Neural cell (in vitro differentiated cells): ENCODE results near the gene MAP3K5. TPM values are rescaled to one million over a fixed set of nuclear protein-coding genes. Genes with fewer than 3 reads are reported as not detected.

ENCODE experiments used
- H2AFZ ChIP-seq: fragments of 200-600, 300-800 bp; sonication (generic), shearing (Covaris generic); 2 replicates; pipeline ENCODE4 v1.6.0; 2014; ENCODE audit warnings: low read depth, mild to moderate bottlenecking, antibody characterized with exemption, low read length, moderate library complexity
- H3F3A ChIP-seq: fragments of 200-600 bp; shearing (Covaris generic); 2 replicates; pipeline ENCODE4 v1.6.1; 2016; ENCODE audit warnings: mild to moderate bottlenecking, moderate library complexity, mixed read lengths, antibody characterized with exemption, low read length; ENCODE audit not compliant: insufficient read depth, poor library complexity, severe bottlenecking
- H3K27ac ChIP-seq: fragments of 200-600, 300-800 bp; sonication (generic), shearing (Covaris generic); 2 replicates; pipeline ENCODE4 v1.5.1; 2014; ENCODE audit warnings: mild to moderate bottlenecking, low read length, moderate library complexity
- H3K27me3 ChIP-seq: fragments of 300-800, 200-600 bp; sonication (generic), shearing (Covaris generic); 2 replicates; pipeline ENCODE4 v1.6.0; 2014; ENCODE audit warnings: mild to moderate bottlenecking, low read depth, low read length, moderate library complexity; ENCODE audit not compliant: insufficient read depth
- H3K36me3 ChIP-seq: fragments of 300-800, 200-600 bp; sonication (generic), shearing (Covaris generic); 2 replicates; pipeline ENCODE4 v1.5.1; 2014; ENCODE audit warnings: mild to moderate bottlenecking, antibody characterized with exemption, low read length, moderate library complexity; ENCODE audit not compliant: insufficient read depth
- H3K4me2 ChIP-seq: fragments of 300-800, 200-600 bp; sonication (generic), shearing (Covaris generic); 2 replicates; pipeline ENCODE4 v1.6.0; 2014; ENCODE audit warnings: mild to moderate bottlenecking, low read length
- H3K4me3 ChIP-seq: fragments of 300-800, 200-600 bp; sonication (generic), shearing (Covaris generic); 2 replicates; pipeline ENCODE4 v1.5.1; 2014; ENCODE audit warnings: mild to moderate bottlenecking, low read length, moderate library complexity
- H3K79me2 ChIP-seq: fragments of 200-600 bp; shearing (Covaris generic); replicated peaks from 2 replicates; pipeline ENCODE4 v1.6.0; 2014; ENCODE audit warnings: mild to moderate bottlenecking, low read length, moderate library complexity; ENCODE audit not compliant: insufficient read depth
- H3K9ac ChIP-seq: fragments of 300-800, 200-600 bp; sonication (generic), shearing (Covaris generic); 2 replicates; pipeline ENCODE4 v1.6.1; 2016; ENCODE audit warnings: mild to moderate bottlenecking, low read length, mixed read lengths
- H3K9me2 ChIP-seq: fragments of 200-600 bp; shearing (Covaris generic); 2 replicates; pipeline ENCODE4 v1.6.1; 2016; ENCODE audit warnings: mild to moderate bottlenecking, low read length, mixed read lengths; ENCODE audit not compliant: insufficient read depth
- H3K9me3 ChIP-seq: fragments of 200-600, 300-800 bp; sonication (generic), shearing (Covaris generic); 2 replicates; pipeline ENCODE4 v1.6.1; 2016; ENCODE audit warnings: mild to moderate bottlenecking, mixed run types, low read length, moderate library complexity, mixed read lengths
- H4K20me1 ChIP-seq: fragments of 200-600 bp; shearing (Covaris generic); 2 replicates; pipeline ENCODE4 v1.6.1; 2016; ENCODE audit warnings: mild to moderate bottlenecking, mixed run types; ENCODE audit not compliant: insufficient read depth
- MXI1 ChIP-seq: fragments of 450-650 bp; conservative IDR thresholded peaks from 2 replicates; pipeline ENCODE4 v1.6.1; 2014; ENCODE audit warnings: antibody characterized with exemption, mild to moderate bottlenecking; ENCODE audit not compliant: poor library complexity, severe bottlenecking
- POLR2AphosphoS5 ChIP-seq: IDR thresholded peaks from 2 replicates; pipeline ENCODE4 v1.6.1; 2012
- RAD21 ChIP-seq: fragments of 450-650 bp; conservative IDR thresholded peaks from 2 replicates; pipeline ENCODE4 v1.6.1; 2014; ENCODE audit warnings: antibody characterized with exemption, mild to moderate bottlenecking, moderate library complexity
- SMC3 ChIP-seq: fragments of 450-650 bp; conservative IDR thresholded peaks from 2 replicates; pipeline ENCODE4 v1.6.1; 2014; ENCODE audit warnings: antibody characterized with exemption, mild to moderate bottlenecking, moderate library complexity; ENCODE audit not compliant: poor library complexity
- TAF1 ChIP-seq: IDR thresholded peaks from 2 replicates; pipeline ENCODE4 v1.6.1; 2012; ENCODE audit warnings: low read depth
- polyA plus RNA-seq: library from polyadenylated mRNA; depleted of rRNA; stranded (reverse); fragments of >200 nt; gene quantifications from 2 replicates; pipeline ENCODE4 v1.2.3, GENCODE V29; 2014
- TF ChIP-seq, protein P1 (sequence below): IDR thresholded peaks from 2 replicates; pipeline ENCODE4 v1.6.1; 2012; ENCODE audit warnings: borderline replicate concordance
- TF ChIP-seq, protein P2 (sequence below): fragments of 450-650 bp; IDR thresholded peaks from 2 replicates; pipeline ENCODE4 v1.5.1; 2014; ENCODE audit warnings: antibody characterized with exemption, mild to moderate bottlenecking, moderate library complexity; ENCODE audit not compliant: poor library complexity, severe bottlenecking

Gene MAP3K5
- polyA plus RNA-seq, 1 donor from 2014 or later = 2.0 TPM

DNA sequence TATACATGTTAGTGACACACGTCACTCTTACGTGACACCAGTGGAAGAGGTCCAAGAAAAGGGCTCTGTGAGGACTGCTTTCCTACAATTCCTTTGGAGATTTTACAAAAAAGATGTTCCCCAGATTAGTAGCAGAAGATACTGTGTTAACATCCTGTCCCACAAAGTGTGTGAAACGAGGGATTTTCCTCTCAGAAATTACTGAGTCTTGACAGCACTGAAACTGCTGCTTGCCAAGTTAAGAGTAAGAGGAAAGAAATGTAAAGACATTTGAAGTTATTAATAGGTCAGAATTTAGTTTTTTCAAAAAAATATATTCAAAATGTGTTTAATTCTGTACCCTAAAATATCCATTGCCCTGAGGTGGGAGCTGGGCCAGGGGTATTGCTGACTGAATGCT, 183.3 kb downstream of the MAP3K5 start:
- H3K9ac ChIP-seq = no peak overlapping the region
- no peak overlapping the region for H3K27ac ChIP-seq
- no peaks in the 10 kb centered on the region for H3K9me3 ChIP-seq
- H3F3A ChIP-seq = no peaks in the 10 kb centered on the region
- H3K4me3 ChIP-seq = no peak overlapping the region
- H3K9me2 ChIP-seq = no peaks in the 10 kb centered on the region
- no peaks in the 10 kb centered on the region for H3K27me3 ChIP-seq
- TF ChIP-seq SMC3 (no peak), MXI1 (no peak), RAD21 (no peak), TAF1 (no peak)
- TF ChIP-seq, protein P1, sequence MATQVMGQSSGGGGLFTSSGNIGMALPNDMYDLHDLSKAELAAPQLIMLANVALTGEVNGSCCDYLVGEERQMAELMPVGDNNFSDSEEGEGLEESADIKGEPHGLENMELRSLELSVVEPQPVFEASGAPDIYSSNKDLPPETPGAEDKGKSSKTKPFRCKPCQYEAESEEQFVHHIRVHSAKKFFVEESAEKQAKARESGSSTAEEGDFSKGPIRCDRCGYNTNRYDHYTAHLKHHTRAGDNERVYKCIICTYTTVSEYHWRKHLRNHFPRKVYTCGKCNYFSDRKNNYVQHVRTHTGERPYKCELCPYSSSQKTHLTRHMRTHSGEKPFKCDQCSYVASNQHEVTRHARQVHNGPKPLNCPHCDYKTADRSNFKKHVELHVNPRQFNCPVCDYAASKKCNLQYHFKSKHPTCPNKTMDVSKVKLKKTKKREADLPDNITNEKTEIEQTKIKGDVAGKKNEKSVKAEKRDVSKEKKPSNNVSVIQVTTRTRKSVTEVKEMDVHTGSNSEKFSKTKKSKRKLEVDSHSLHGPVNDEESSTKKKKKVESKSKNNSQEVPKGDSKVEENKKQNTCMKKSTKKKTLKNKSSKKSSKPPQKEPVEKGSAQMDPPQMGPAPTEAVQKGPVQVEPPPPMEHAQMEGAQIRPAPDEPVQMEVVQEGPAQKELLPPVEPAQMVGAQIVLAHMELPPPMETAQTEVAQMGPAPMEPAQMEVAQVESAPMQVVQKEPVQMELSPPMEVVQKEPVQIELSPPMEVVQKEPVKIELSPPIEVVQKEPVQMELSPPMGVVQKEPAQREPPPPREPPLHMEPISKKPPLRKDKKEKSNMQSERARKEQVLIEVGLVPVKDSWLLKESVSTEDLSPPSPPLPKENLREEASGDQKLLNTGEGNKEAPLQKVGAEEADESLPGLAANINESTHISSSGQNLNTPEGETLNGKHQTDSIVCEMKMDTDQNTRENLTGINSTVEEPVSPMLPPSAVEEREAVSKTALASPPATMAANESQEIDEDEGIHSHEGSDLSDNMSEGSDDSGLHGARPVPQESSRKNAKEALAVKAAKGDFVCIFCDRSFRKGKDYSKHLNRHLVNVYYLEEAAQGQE = no peak
- TF ChIP-seq, protein P2, sequence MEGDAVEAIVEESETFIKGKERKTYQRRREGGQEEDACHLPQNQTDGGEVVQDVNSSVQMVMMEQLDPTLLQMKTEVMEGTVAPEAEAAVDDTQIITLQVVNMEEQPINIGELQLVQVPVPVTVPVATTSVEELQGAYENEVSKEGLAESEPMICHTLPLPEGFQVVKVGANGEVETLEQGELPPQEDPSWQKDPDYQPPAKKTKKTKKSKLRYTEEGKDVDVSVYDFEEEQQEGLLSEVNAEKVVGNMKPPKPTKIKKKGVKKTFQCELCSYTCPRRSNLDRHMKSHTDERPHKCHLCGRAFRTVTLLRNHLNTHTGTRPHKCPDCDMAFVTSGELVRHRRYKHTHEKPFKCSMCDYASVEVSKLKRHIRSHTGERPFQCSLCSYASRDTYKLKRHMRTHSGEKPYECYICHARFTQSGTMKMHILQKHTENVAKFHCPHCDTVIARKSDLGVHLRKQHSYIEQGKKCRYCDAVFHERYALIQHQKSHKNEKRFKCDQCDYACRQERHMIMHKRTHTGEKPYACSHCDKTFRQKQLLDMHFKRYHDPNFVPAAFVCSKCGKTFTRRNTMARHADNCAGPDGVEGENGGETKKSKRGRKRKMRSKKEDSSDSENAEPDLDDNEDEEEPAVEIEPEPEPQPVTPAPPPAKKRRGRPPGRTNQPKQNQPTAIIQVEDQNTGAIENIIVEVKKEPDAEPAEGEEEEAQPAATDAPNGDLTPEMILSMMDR = no peak
- H4K20me1 ChIP-seq = no peaks in the 10 kb centered on the region
- H2AFZ ChIP-seq = no peak overlapping the region
- no peaks in the 10 kb centered on the region for H3K79me2 ChIP-seq
- H3K36me3 ChIP-seq = no peaks in the 10 kb centered on the region
- H3K4me2 ChIP-seq = no peak overlapping the region

DNA sequence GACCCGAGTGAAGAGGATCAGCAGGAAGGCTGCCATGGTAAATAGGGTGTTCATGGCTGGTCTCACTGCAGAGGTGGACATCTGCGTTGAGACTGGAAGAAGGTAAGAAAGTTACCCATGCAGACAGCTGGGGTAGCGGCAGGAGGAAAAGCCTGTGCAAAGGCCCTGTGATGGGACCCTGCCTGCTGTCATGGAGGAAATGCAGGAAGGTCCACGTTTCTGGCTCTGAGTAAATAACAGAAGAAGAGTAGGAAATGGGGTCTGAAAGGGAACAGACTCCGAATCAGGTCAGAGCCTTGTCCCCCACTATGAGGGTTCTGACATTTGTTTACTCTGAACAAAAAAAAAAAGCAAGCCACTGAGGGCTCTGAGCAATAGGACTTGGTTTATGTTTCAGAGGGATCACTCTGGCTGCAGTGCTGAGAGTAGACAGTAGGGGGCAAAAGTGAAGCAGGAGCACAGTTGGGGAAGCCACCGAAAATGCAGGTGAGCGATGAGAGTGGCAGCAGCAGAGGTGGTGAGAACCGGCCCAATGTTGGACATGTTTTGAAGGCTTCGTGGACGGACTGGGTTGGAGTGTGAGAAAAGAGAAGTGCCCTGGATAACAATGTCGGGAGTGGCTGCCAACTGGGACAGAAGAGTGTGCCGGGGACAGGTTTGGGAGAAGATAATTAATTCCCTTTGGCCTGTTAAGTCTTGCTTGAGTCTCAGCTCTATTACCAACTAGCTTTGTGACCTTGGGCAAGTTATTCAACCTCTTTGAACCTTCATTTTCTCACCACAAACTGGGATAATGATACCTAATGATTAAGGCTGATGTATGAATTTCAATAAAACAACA, 184.1 kb downstream of the MAP3K5 start:
- H2AFZ ChIP-seq = no peak overlapping the region
- H4K20me1 ChIP-seq = no peaks in the 10 kb centered on the region
- H3K4me2 ChIP-seq = no peak overlapping the region
- peak; percentile 44 for TF ChIP-seq SMC3
- TF ChIP-seq POLR2AphosphoS5 = no peak
- TF ChIP-seq, protein P2 = peak; percentile 43
- H3F3A ChIP-seq = no peaks in the 10 kb centered on the region
- no peaks in the 10 kb centered on the region for H3K79me2 ChIP-seq
- no peak overlapping the region for H3K4me3 ChIP-seq
- H3K9me2 ChIP-seq = no peaks in the 10 kb centered on the region
- H3K9ac ChIP-seq = no peak overlapping the region
- H3K9me3 ChIP-seq = no peaks in the 10 kb centered on the region
- H3K27me3 ChIP-seq = no peaks in the 10 kb centered on the region
- H3K36me3 ChIP-seq = no peaks in the 10 kb centered on the region
- H3K27ac ChIP-seq = no peak overlapping the region
